ENCODE measurements around the gene ARRB1. TPM values are rescaled to one million over a fixed set of nuclear protein-coding genes. Genes with fewer than 3 reads are reported as not detected.
A peak's percentile ranks its signal among the peaks of the same experiment; 100 is the strongest.
"Not testable (repeated sequence)": the region's sequence is repeated elsewhere in the genome, so short reads cannot be mapped to it uniquely, and the experiment has no call there.

The ARRB1 gene
- total RNA-seq, 2 experiments from 2014 or later: 24.3 to 29.5 TPM

- ChIA-PET POLR2A (no interaction called here), CTCF (interaction anchor here (0.5 to 6.1 kb wide), 12 partner anchors 9 to 149 kb away, joined by 3 to 44 read pairs (median 4); no protein-coding TSS in a partner anchor)
- Mint-ChIP-seq H3K27me3 (peaks cover 5% of the 10 kb centered on the region), H3K9me3 (no peaks in the 10 kb centered on the region), H3K4me1 (peaks cover 23% of the 10 kb centered on the region), H3K36me3 (ENCODE audit: low read depth) (no peaks in the 10 kb centered on the region), H3K27ac (peak overlapping the region; percentile 55), H3K4me3 (no peak overlapping the region)
- DNase-seq: peak; percentile 76
Measured at GRCh38 chr11:75384438-75385080, 33.1 kb upstream of the ARRB1 start.

- Mint-ChIP-seq H3K9me3 (no peaks in the 10 kb centered on the region), H3K27ac (peak overlapping the region; percentile 78), H3K36me3 (ENCODE audit: low read depth) (no peaks in the 10 kb centered on the region), H3K4me3 (no peak overlapping the region), H3K27me3 (peaks cover 5% of the 10 kb centered on the region), H3K4me1 (peaks cover 23% of the 10 kb centered on the region)
- ChIA-PET CTCF (interaction anchor here (0.8 to 6.1 kb wide), 6 partner anchors 21 to 244 kb away, joined by 3 to 44 read pairs (median 4); no protein-coding TSS in a partner anchor), POLR2A (no interaction called here)
- DNase-seq: peak; percentile 59
Measured at GRCh38 chr11:75383246-75383645, 31.8 kb upstream of the ARRB1 start.

GRCh38 chr11:75380716-75381420 lies 29.4 kb upstream of the ARRB1 start:
- ChIA-PET POLR2A (no interaction called here), CTCF (interaction anchor here (0.5 to 6.1 kb wide), 9 partner anchors 9 to 151 kb away, joined by 3 to 44 read pairs (median 3); partner anchors contain the start of gene RPS3)
- DNase-seq: no peak
- no peak overlapping the region for H3K27ac Mint-ChIP-seq
- H3K36me3 Mint-ChIP-seq (ENCODE audit: low read depth): no peaks in the 10 kb centered on the region
- peaks cover 26% of the 10 kb centered on the region for H3K4me1 Mint-ChIP-seq
- no peaks in the 10 kb centered on the region for H3K9me3 Mint-ChIP-seq
- no peak overlapping the region for H3K4me3 Mint-ChIP-seq
- H3K27me3 Mint-ChIP-seq: no peaks in the 10 kb centered on the region

GRCh38 chr11:75380245-75380644 lies 28.8 kb upstream of the ARRB1 start:
- Mint-ChIP-seq H3K27me3 (no peaks in the 10 kb centered on the region), H3K4me3 (no peak overlapping the region), H3K27ac (no peak overlapping the region), H3K4me1 (peaks cover 26% of the 10 kb centered on the region), H3K36me3 (ENCODE audit: low read depth) (no peaks in the 10 kb centered on the region), H3K9me3 (no peaks in the 10 kb centered on the region)
- ChIA-PET POLR2A (no interaction called here), CTCF (interaction anchor here (0.8 to 6.1 kb wide), 5 partner anchors 8 to 151 kb away, joined by 3 to 44 read pairs (median 6); partner anchors contain the start of gene RPS3)
- DNase-seq: no peak

GRCh38 chr11:75378776-75379175 lies 27.3 kb upstream of the ARRB1 start:
- DNase-seq; H3K36me3 Mint-ChIP-seq (ENCODE audit: low read depth); POLR2A ChIA-PET; H3K4me3 Mint-ChIP-seq; H3K9me3 Mint-ChIP-seq; H3K27me3 Mint-ChIP-seq; CTCF ChIA-PET; H3K27ac Mint-ChIP-seq: not testable (repeated sequence)
- H3K4me1 Mint-ChIP-seq: peaks cover 15% of the 10 kb centered on the region

GRCh38 chr11:75376175-75376574 lies 24.7 kb upstream of the ARRB1 start:
- Mint-ChIP-seq H3K36me3 (ENCODE audit: low read depth) (no peaks in the 10 kb centered on the region), H3K4me1 (peaks cover 16% of the 10 kb centered on the region), H3K27ac (no peak overlapping the region), H3K27me3 (no peaks in the 10 kb centered on the region), H3K9me3 (no peaks in the 10 kb centered on the region), H3K4me3 (no peak overlapping the region)
- ChIA-PET POLR2A (no interaction called here), CTCF (interaction anchor here (1.0 to 3.1 kb wide), 2 partner anchors 9 to 20 kb away, joined by 4 to 11 read pairs; no protein-coding TSS in a partner anchor)
- DNase-seq: no peak

- no peaks in the 10 kb centered on the region for H3K36me3 Mint-ChIP-seq (ENCODE audit: low read depth)
- no peaks in the 10 kb centered on the region for H3K9me3 Mint-ChIP-seq
- POLR2A ChIA-PET: no interaction called here
- H3K27ac Mint-ChIP-seq: no peak overlapping the region
- CTCF ChIA-PET: interaction anchor here (1.0 to 3.1 kb wide), 2 partner anchors 9 to 20 kb away, joined by 4 to 11 read pairs; no protein-coding TSS in a partner anchor
- H3K27me3 Mint-ChIP-seq: no peaks in the 10 kb centered on the region
- H3K4me3 Mint-ChIP-seq: no peak overlapping the region
- DNase-seq: no peak
- peaks cover 14% of the 10 kb centered on the region for H3K4me1 Mint-ChIP-seq
Measured at GRCh38 chr11:75375626-75376025, 24.2 kb upstream of the ARRB1 start.

GRCh38 chr11:75374646-75375045 lies 23.2 kb upstream of the ARRB1 start:
- H3K27ac Mint-ChIP-seq: no peak overlapping the region
- DNase-seq: no peak
- peaks cover 22% of the 10 kb centered on the region for H3K4me1 Mint-ChIP-seq
- peaks cover 5% of the 10 kb centered on the region for H3K36me3 Mint-ChIP-seq (ENCODE audit: low read depth)
- H3K27me3 Mint-ChIP-seq: no peaks in the 10 kb centered on the region
- POLR2A ChIA-PET: no interaction called here
- CTCF ChIA-PET: interaction anchor here (0.6 to 3.1 kb wide), 7 partner anchors 10 to 1254 kb away, joined by 3 to 11 read pairs (median 4); partner anchors contain the start of gene ARRB1
- no peak overlapping the region for H3K4me3 Mint-ChIP-seq
- peaks cover 4% of the 10 kb centered on the region for H3K9me3 Mint-ChIP-seq

GRCh38 chr11:75373201-75373600 lies 21.7 kb upstream of the ARRB1 start:
- Mint-ChIP-seq H3K4me3 (no peak overlapping the region), H3K27ac (no peak overlapping the region), H3K27me3 (no peaks in the 10 kb centered on the region), H3K9me3 (peaks cover 9% of the 10 kb centered on the region), H3K36me3 (ENCODE audit: low read depth) (peaks cover 11% of the 10 kb centered on the region), H3K4me1 (peaks cover 29% of the 10 kb centered on the region)
- no peak for DNase-seq
- ChIA-PET CTCF (interaction anchor here (1.2 kb wide), 2 partner anchors 93 to 109 kb away, joined by 3 read pairs; no protein-coding TSS in a partner anchor), POLR2A (no interaction called here)

- DNase-seq: no peak
- CTCF ChIA-PET: interaction anchor here (0.6 to 1.3 kb wide), 6 partner anchors 8 to 176 kb away, joined by 3 to 6 read pairs (median 3); no protein-coding TSS in a partner anchor
- no peak overlapping the region for H3K4me3 Mint-ChIP-seq
- peaks cover 9% of the 10 kb centered on the region for H3K9me3 Mint-ChIP-seq
- H3K4me1 Mint-ChIP-seq: peaks cover 29% of the 10 kb centered on the region
- POLR2A ChIA-PET: no interaction called here
- H3K36me3 Mint-ChIP-seq (ENCODE audit: low read depth): peaks cover 13% of the 10 kb centered on the region
- peak overlapping the region; percentile 27 for H3K27ac Mint-ChIP-seq
- H3K27me3 Mint-ChIP-seq: no peaks in the 10 kb centered on the region
Measured at GRCh38 chr11:75371949-75372876, 20.8 kb upstream of the ARRB1 start.

GRCh38 chr11:75369560-75370255 lies 18.2 kb upstream of the ARRB1 start:
- H3K4me1 Mint-ChIP-seq: peaks cover 27% of the 10 kb centered on the region
- H3K36me3 Mint-ChIP-seq (ENCODE audit: low read depth): peaks cover 13% of the 10 kb centered on the region
- ChIA-PET CTCF (interaction anchor here (0.6 to 1.5 kb wide), 6 partner anchors 16 to 452 kb away, joined by 3 to 5 read pairs (median 4); no protein-coding TSS in a partner anchor), POLR2A (interaction anchor here (0.7 kb wide), 1 partner anchor 106 kb away, joined by 3 read pairs; no protein-coding TSS in a partner anchor)
- peak overlapping the region; percentile 21 for H3K27ac Mint-ChIP-seq
- H3K27me3 Mint-ChIP-seq: peaks cover 5% of the 10 kb centered on the region
- H3K9me3 Mint-ChIP-seq: peaks cover 9% of the 10 kb centered on the region
- DNase-seq: no peak
- no peak overlapping the region for H3K4me3 Mint-ChIP-seq

GRCh38 chr11:75366826-75367225 lies 15.4 kb upstream of the ARRB1 start:
- H3K9me3 Mint-ChIP-seq, H3K27me3 Mint-ChIP-seq, H3K4me3 Mint-ChIP-seq, H3K27ac Mint-ChIP-seq, POLR2A ChIA-PET, DNase-seq: not testable (repeated sequence)
- CTCF ChIA-PET: interaction anchor here (0.8 to 0.9 kb wide), 2 partner anchors 15 to 21 kb away, joined by 3 to 6 read pairs; no protein-coding TSS in a partner anchor
- peaks cover 13% of the 10 kb centered on the region for H3K36me3 Mint-ChIP-seq (ENCODE audit: low read depth)
- H3K4me1 Mint-ChIP-seq: peaks cover 21% of the 10 kb centered on the region
